ENCODE measurements around the gene D2HGDH. TPM values are rescaled to one million over a fixed set of nuclear protein-coding genes. Genes with fewer than 3 reads are reported as not detected.
"Not testable (repeated sequence)": the region's sequence is repeated elsewhere in the genome, so short reads cannot be mapped to it uniquely, and the experiment has no call there.

Gene D2HGDH
- polyA plus RNA-seq, 1 donor from 2014 or later: 7.7 TPM

- Mint-ChIP-seq H3K36me3 (peaks cover 3% of the 10 kb centered on the region), H3K27ac (peak overlapping the region in 2 of 3 donors; percentile 83 to 92), H3K27me3 (no peaks in the 10 kb centered on the region), H3K9me3 (no peaks in the 10 kb centered on the region), H3K4me1 (peaks cover 7 to 17% (median 9%) of the 10 kb centered on the region in 3 donors), H3K4me3 (peak overlapping the region; percentile 68 to 85 (median 80))
These were observed 831 bp upstream of the D2HGDH start for GRCh38 chr2:241733391-241734207.

DNA sequence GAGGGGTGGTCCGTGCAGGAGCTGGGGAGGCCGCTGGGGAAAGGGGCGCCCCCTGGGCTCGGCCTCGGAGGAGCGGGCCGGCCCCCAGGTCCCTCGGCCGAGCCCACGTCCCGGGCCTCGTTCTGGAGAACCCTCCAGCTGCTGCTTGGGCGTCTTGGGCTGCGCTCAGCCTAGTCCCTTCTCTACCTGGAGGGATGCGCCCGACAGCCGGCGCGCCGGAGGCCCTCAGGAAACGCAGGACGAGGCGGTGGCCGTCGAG, 293 bp upstream of the D2HGDH start:
- no peaks in the 10 kb centered on the region for H3K9me3 Mint-ChIP-seq
- H3K27ac Mint-ChIP-seq: peak overlapping the region; percentile 73 to 92 (median 83)
- peaks cover 7 to 18% (median 9%) of the 10 kb centered on the region in 3 donors for H3K4me1 Mint-ChIP-seq
- H3K36me3 Mint-ChIP-seq: peaks cover 3% of the 10 kb centered on the region
- peak overlapping the region; percentile 63 to 85 (median 70) for H3K4me3 Mint-ChIP-seq
- H3K27me3 Mint-ChIP-seq: no peaks in the 10 kb centered on the region

- Mint-ChIP-seq H3K27me3 (no peaks in the 10 kb centered on the region), H3K4me1 (peaks cover 7 to 11% (median 8%) of the 10 kb centered on the region in 3 donors), H3K4me3 (peak overlapping the region; percentile 84 to 90 (median 88)), H3K27ac (peak overlapping the region in 1 of 3 donors; percentile 83), H3K36me3 (peaks cover 3% of the 10 kb centered on the region), H3K9me3 (no peaks in the 10 kb centered on the region)
These were observed 1.7 kb downstream of the D2HGDH start for GRCh38 chr2:241736111-241736510.

DNA sequence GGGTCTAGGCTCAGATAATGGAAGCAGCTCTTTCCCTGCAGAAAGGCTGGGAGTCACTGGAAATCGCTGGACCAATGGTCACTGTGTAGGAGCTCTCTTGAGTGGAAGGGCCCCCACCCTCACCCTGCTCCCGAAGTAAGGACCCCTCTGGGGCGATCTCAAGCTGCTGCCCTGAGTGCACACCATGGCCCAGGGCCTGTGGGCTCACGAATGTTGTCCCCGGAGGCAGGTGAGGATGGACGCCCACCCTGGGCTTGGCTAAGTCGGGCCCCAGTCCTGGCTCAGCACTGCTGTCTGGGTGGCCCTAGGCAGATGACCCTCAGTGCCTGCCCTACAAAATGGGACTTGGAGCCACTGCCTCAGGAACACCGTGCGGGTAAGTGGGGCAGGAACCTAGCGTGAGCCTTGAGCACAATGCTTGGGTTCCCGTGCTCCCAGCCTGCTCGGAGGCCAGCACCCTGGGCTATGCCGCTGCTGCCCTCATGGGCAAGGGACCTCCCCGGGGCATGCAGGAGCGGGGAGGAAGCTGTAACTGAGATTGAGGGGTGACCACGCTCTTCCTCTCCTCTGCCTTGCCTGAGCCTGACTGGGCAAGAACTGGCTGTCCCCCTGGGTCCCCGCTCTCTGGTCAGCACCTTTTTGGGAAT, 3.7 kb downstream of the D2HGDH start:
- Mint-ChIP-seq H3K4me3 (peak overlapping the region in 2 of 4 donors; percentile 49 to 85), H3K27me3 (no peaks in the 10 kb centered on the region), H3K4me1 (peaks cover 0 to 8% (median 6%) of the 10 kb centered on the region in 3 donors), H3K36me3 (peaks cover 3% of the 10 kb centered on the region), H3K27ac (peak overlapping the region in 1 of 3 donors; percentile 83), H3K9me3 (no peaks in the 10 kb centered on the region)

DNA sequence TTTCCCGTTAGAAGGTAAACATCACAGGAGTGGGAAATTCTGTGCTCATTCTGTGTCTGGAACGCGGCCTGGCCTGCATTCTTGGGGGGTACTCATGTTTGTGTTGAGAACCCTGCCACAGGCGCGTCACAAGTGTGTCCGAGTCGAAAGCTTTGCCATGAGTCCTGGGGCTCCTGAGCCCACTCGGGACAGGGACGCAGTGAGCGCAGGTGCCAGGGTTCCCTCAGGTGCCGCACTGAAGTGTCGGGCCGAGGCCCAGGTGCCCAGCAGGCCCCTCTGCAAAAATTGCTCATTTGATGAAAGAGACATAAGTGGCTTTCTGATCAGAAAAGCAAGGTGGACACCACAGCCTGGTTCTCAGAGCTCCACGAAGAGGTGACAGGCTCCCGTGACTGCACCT, 4.7 kb downstream of the D2HGDH start:
- Mint-ChIP-seq H3K36me3 (peaks cover 3% of the 10 kb centered on the region), H3K4me3 (peak overlapping the region in 3 of 4 donors; percentile 12 to 64 (median 41)), H3K27ac (peak overlapping the region in 2 of 3 donors; percentile 19 to 83), H3K9me3 (no peaks in the 10 kb centered on the region), H3K4me1 (peaks cover 0 to 8% (median 6%) of the 10 kb centered on the region in 3 donors), H3K27me3 (no peaks in the 10 kb centered on the region)

DNA sequence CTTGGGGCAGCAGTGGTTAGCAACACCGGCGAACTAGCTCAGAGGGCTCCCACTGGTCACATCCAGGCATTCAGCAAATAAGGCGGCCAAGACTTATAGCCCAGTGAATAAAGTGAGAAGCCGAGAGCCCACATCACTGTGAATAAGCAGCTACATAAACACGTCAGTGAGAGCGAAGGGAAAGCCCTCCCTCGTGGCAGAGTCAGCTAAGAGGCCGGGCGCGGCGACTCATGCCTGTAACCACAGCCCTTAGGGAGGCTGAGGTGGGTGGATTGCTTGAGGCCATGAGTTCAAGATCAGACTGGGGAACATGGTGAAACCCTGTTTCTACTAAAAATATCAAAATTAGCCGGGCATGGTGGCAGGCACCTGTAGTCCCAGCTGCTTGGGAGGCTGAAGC, 5.2 kb downstream of the D2HGDH start:
- Mint-ChIP-seq H3K4me3 (peak overlapping the region in 1 of 4 donors; percentile 41), H3K27ac (peak overlapping the region in 2 of 3 donors; percentile 4 to 19), H3K4me1 (peaks cover 0 to 8% (median 6%) of the 10 kb centered on the region in 3 donors), H3K9me3 (no peaks in the 10 kb centered on the region), H3K36me3 (peaks cover 3% of the 10 kb centered on the region), H3K27me3 (no peaks in the 10 kb centered on the region)

GRCh38 chr2:241741016-241741415, 6.6 kb downstream of the D2HGDH start:
- H3K4me3 Mint-ChIP-seq: no peak overlapping the region
- H3K27me3 Mint-ChIP-seq: no peaks in the 10 kb centered on the region
- H3K36me3 Mint-ChIP-seq: peaks cover 10% of the 10 kb centered on the region
- H3K9me3 Mint-ChIP-seq: no peaks in the 10 kb centered on the region
- H3K4me1 Mint-ChIP-seq: peaks cover 4 to 7% (median 6%) of the 10 kb centered on the region in 3 donors
- H3K27ac Mint-ChIP-seq: peak overlapping the region in 1 of 3 donors; percentile 44

GRCh38 chr2:241742320-241742939, 8.0 kb downstream of the D2HGDH start:
- Mint-ChIP-seq H3K36me3 (peaks cover 12% of the 10 kb centered on the region), H3K9me3 (no peaks in the 10 kb centered on the region), H3K27me3 (no peaks in the 10 kb centered on the region), H3K4me3 (no peak overlapping the region), H3K27ac (no peak overlapping the region), H3K4me1 (peaks cover 3 to 7% (median 4%) of the 10 kb centered on the region in 3 donors)

DNA sequence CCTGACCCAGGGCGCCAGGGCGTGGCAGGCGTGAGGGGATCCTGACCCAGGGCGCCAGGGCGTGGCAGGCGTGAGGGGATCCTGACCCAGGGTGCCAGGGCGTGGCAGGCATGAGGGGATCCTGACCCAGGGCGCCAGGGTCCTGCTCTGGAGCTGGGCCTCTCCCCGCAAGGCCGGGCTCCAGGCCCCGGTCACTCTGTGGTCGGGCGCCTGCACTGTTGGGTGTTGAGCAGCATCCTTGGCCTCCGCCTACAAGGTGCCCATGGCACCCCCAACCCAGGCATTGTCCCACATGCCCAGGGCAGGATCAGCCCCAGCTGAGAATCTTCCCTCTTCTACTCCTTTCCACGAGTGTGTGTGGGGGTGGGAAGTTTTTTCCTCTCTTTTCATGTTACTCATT, 8.6 kb downstream of the D2HGDH start:
- H3K4me3 Mint-ChIP-seq, H3K4me1 Mint-ChIP-seq, H3K9me3 Mint-ChIP-seq, H3K27me3 Mint-ChIP-seq, H3K27ac Mint-ChIP-seq: not testable (repeated sequence)
- H3K36me3 Mint-ChIP-seq: peaks cover 13% of the 10 kb centered on the region

- H3K27me3 Mint-ChIP-seq: no peaks in the 10 kb centered on the region
- peaks cover 14% of the 10 kb centered on the region for H3K36me3 Mint-ChIP-seq
- H3K4me1 Mint-ChIP-seq: peaks cover 3 to 7% (median 4%) of the 10 kb centered on the region in 3 donors
- H3K9me3 Mint-ChIP-seq: no peaks in the 10 kb centered on the region
- no peak overlapping the region for H3K4me3 Mint-ChIP-seq
- no peak overlapping the region for H3K27ac Mint-ChIP-seq
These were observed 9.2 kb downstream of the D2HGDH start for GRCh38 chr2:241743620-241744019.

DNA sequence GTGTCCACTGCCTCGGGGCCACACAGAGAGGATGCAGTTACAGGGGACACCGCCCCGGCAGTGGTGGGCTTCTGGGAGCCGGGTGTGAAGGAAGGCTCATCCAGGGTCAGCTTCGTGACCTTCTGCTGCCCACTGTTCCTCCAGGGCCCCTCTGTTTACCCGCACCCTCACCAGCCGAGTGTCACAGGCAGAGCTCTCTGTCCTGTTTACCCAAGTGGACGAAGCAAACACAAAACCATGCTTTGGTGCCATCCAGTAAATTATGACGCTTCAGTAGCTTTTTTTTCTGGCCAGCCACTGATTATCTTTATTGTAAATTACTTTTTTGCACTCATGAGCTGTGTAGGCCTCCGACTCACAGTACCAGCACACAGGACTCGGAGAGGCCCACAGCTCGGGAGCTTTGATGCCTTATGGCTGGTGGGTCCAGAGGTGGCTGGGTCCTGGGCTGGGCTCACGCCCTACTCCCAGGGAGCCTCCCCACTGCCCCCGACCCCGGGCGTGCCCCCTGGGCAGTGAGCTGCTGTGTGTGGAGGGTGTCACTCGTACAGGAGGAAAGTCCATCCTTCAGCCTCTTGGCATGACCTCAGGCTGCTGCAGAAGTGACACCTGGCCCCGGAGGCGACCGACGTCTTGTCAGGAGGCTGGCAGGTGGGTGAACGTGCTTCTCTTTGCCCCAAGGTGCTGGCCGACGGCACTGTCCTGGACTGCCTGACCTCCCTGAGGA, 9.8 kb downstream of the D2HGDH start:
- peaks cover 14% of the 10 kb centered on the region for H3K36me3 Mint-ChIP-seq
- no peak overlapping the region for H3K4me3 Mint-ChIP-seq
- H3K9me3 Mint-ChIP-seq: no peaks in the 10 kb centered on the region
- H3K27me3 Mint-ChIP-seq: no peaks in the 10 kb centered on the region
- H3K27ac Mint-ChIP-seq: no peak overlapping the region
- peaks cover 2 to 7% (median 3%) of the 10 kb centered on the region in 3 donors for H3K4me1 Mint-ChIP-seq

GRCh38 chr2:241745276-241745675, 10.8 kb downstream of the D2HGDH start:
- no peaks in the 10 kb centered on the region for H3K27me3 Mint-ChIP-seq
- no peak overlapping the region for H3K4me3 Mint-ChIP-seq
- H3K27ac Mint-ChIP-seq: no peak overlapping the region
- peaks cover 0 to 7% (median 2%) of the 10 kb centered on the region in 3 donors for H3K4me1 Mint-ChIP-seq
- peaks cover 18% of the 10 kb centered on the region for H3K36me3 Mint-ChIP-seq
- peaks cover 0 to 3% (median 0%) of the 10 kb centered on the region in 3 donors for H3K9me3 Mint-ChIP-seq

- no peaks in the 10 kb centered on the region for H3K27me3 Mint-ChIP-seq
- peaks cover 0 to 3% (median 0%) of the 10 kb centered on the region in 3 donors for H3K9me3 Mint-ChIP-seq
- no peak overlapping the region for H3K4me3 Mint-ChIP-seq
- H3K4me1 Mint-ChIP-seq: peaks cover 0 to 7% (median 1%) of the 10 kb centered on the region in 3 donors
- no peak overlapping the region for H3K27ac Mint-ChIP-seq
- peaks cover 18% of the 10 kb centered on the region for H3K36me3 Mint-ChIP-seq
These were observed 11.7 kb downstream of the D2HGDH start for GRCh38 chr2:241746084-241746483.

DNA sequence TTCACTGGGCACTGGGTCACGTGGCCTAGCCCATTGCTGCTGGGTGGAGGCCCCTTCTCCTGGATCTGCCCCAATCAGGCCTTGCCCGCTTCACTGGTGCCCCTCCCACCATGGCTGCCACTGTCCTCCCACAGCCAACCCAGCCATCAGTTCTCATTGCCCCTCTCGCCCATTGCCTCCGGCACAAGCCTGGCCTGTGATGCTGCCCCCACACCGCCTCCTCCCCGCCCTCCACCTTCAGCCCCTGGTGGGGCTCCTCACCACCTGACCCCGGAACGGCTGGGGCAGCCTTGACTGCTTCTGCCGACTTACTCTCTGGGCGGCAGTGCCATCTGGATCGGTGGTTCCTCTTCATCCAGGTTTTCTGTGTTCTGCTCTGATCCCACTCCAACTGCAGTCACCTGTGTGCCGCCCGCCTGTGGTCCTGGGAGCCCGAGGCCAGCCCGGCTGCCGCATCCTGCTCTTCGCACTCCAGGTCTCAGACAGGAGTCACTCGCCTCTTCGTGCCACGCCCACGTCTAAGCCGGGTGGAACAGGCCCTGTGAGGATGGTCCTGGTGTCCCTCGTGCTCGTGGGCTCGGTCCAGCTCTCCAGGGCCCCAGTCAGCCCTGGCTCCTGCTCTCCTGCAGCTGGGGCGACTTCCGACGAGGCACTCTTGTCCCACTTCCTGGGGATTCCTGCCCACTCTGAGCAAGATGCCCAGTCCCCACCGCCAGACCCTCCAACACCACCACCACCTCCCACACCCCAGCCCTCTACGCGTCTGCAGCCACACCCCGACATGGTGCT, 14.2 kb downstream of the D2HGDH start:
- H3K4me1 Mint-ChIP-seq: peaks cover 0 to 7% (median 0%) of the 10 kb centered on the region in 3 donors
- no peak overlapping the region for H3K27ac Mint-ChIP-seq
- peaks cover 0 to 3% (median 0%) of the 10 kb centered on the region in 3 donors for H3K9me3 Mint-ChIP-seq
- H3K4me3 Mint-ChIP-seq: no peak overlapping the region
- H3K36me3 Mint-ChIP-seq: peaks cover 18% of the 10 kb centered on the region
- no peaks in the 10 kb centered on the region for H3K27me3 Mint-ChIP-seq

All from IgD-negative memory B cell (primary cell).